SU-DHL-6 (cell line): ENCODE measurements around the gene MOCS3.

Experiments
- CTCF ChIP-seq: fragments of 200-600 bp; sonication (generic); IDR thresholded peaks from one replicate; pipeline ENCODE4 v1.5.1; 2017; ENCODE audit warnings: antibody characterized with exemption, mild to moderate bottlenecking, low read length, moderate library complexity; ENCODE audit not compliant: insufficient read depth, poor library complexity, severe bottlenecking
- EZH2phosphoT487 ChIP-seq: fragments of 200-600 bp; sonication (generic), shearing (Covaris generic); conservative IDR thresholded peaks from 2 replicates; pipeline ENCODE4 v1.6.1; 2018; ENCODE audit warnings: mild to moderate bottlenecking, antibody characterized with exemption, low read length, moderate library complexity, mixed read lengths

GRCh38 chr20:50920997-50921396 lies 37.6 kb upstream of the MOCS3 start:
- no peak for TF ChIP-seq CTCF
- TF ChIP-seq EZH2phosphoT487: no peak
